ENCODE results near the gene TSPAN16. TPM values are rescaled to one million over a fixed set of nuclear protein-coding genes. Genes with fewer than 3 reads are reported as not detected.
A peak's percentile ranks its signal among the peaks of the same experiment; 100 is the strongest.

Gene TSPAN16
- total and polyA plus RNA-seq, 2 of the 13 experiments (the other 11 are each of a cell fraction or from before 2014, with no cell fraction given), result not detected

DNA sequence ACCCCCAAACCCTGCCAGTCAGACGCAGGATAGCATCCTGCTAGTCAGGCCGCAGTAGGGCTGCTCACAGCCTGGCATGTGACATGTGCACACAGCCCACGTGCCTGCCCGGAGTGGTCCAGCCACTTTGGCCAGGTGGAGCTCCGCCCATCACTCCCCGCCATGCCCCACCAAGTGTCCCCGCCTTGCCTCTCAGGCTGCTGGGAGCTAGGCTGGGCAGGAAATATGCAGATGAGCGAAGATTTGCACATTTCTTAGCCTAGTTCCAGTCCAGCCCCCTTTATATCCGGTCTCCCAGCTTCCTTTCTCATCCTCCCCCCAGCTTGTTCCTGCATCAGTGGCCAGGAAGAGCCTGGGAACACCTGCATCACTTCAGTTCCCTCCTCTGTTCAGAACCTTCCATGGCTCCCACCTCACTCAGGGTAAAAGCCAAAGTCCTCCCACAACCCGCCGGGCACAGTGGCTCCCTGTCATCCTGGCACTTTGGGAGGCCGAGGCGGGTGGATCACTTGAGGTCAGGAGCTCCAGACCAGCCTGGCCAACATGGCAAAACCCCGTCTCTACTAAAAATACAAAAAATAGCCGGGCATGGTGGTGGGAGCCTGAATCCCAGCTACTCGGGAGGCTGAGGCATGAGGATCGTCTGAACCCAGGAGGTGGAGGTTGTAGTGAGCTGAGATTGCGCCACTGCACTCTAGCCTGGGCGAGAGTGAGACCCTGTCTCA lies 31.3 kb upstream of the TSPAN16 start (continued):
- no peak for TF ChIP-seq TAF15 (IDR thresholded peaks at IDR 0.05; ENCODE audit: low read depth, low read length, poor library complexity, severe bottlenecking)
- TF ChIP-seq NRL (CRISPR knock-in tag; IDR thresholded peaks at IDR 0.05; ENCODE audit: borderline replicate concordance), result peak; percentile 37; the same call in 1 of the 2 replicates
- no peak for TF ChIP-seq NPAS2 (CRISPR knock-in tag; IDR thresholded peaks at IDR 0.05; ENCODE audit: borderline replicate concordance)
- TF ChIP-seq, protein P1, sequence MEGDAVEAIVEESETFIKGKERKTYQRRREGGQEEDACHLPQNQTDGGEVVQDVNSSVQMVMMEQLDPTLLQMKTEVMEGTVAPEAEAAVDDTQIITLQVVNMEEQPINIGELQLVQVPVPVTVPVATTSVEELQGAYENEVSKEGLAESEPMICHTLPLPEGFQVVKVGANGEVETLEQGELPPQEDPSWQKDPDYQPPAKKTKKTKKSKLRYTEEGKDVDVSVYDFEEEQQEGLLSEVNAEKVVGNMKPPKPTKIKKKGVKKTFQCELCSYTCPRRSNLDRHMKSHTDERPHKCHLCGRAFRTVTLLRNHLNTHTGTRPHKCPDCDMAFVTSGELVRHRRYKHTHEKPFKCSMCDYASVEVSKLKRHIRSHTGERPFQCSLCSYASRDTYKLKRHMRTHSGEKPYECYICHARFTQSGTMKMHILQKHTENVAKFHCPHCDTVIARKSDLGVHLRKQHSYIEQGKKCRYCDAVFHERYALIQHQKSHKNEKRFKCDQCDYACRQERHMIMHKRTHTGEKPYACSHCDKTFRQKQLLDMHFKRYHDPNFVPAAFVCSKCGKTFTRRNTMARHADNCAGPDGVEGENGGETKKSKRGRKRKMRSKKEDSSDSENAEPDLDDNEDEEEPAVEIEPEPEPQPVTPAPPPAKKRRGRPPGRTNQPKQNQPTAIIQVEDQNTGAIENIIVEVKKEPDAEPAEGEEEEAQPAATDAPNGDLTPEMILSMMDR (CRISPR knock-in tag; IDR thresholded peaks at IDR 0.05), result peak; percentile 12; the same call in 1 of the 2 replicates
- TF ChIP-seq, protein P2, sequence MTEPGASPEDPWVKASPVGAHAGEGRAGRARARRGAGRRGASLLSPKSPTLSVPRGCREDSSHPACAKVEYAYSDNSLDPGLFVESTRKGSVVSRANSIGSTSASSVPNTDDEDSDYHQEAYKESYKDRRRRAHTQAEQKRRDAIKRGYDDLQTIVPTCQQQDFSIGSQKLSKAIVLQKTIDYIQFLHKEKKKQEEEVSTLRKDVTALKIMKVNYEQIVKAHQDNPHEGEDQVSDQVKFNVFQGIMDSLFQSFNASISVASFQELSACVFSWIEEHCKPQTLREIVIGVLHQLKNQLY (CRISPR knock-in tag; IDR thresholded peaks at IDR 0.05), result 0 out of 2 replicates have a peak, but pooled peaks have one; percentile 44
- TF ChIP-seq, protein P3, sequence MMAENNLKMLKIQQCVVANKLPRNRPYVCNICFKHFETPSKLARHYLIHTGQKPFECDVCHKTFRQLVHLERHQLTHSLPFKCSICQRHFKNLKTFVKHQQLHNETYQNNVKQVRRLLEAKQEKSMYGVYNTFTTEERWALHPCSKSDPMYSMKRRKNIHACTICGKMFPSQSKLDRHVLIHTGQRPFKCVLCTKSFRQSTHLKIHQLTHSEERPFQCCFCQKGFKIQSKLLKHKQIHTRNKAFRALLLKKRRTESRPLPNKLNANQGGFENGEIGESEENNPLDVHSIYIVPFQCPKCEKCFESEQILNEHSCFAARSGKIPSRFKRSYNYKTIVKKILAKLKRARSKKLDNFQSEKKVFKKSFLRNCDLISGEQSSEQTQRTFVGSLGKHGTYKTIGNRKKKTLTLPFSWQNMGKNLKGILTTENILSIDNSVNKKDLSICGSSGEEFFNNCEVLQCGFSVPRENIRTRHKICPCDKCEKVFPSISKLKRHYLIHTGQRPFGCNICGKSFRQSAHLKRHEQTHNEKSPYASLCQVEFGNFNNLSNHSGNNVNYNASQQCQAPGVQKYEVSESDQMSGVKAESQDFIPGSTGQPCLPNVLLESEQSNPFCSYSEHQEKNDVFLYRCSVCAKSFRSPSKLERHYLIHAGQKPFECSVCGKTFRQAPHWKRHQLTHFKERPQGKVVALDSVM (CRISPR knock-in tag; IDR thresholded peaks at IDR 0.05), result peak; percentile 95
- TF ChIP-seq ZNF790 (CRISPR knock-in tag; IDR thresholded peaks at IDR 0.05; ENCODE audit: borderline replicate concordance), result 0 out of 2 replicates have a peak, but pooled peaks have one; percentile 36
- no peak for TF ChIP-seq KLF13 (CRISPR knock-in tag; IDR thresholded peaks at IDR 0.05)
- no peak for TF ChIP-seq HOXA7 (CRISPR knock-in tag; IDR thresholded peaks at IDR 0.05)
- TF ChIP-seq POLR2G (IDR thresholded peaks at IDR 0.05; ENCODE audit: low read depth, low read length), result no peak
- TF ChIP-seq, protein P4, sequence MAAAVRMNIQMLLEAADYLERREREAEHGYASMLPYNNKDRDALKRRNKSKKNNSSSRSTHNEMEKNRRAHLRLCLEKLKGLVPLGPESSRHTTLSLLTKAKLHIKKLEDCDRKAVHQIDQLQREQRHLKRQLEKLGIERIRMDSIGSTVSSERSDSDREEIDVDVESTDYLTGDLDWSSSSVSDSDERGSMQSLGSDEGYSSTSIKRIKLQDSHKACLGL (CRISPR knock-in tag; IDR thresholded peaks at IDR 0.05), result peak; percentile 70; the same call in 1 of the 2 replicates
- TF ChIP-seq MAZ (IDR thresholded peaks at IDR 0.05; ENCODE audit: borderline replicate concordance, low read depth, low read length), result no peak
- no peak for TF ChIP-seq MAZ (CRISPR knock-in tag; IDR thresholded peaks at IDR 0.05; ENCODE audit: low read depth)
- TF ChIP-seq SAP130 (CRISPR knock-in tag; IDR thresholded peaks at IDR 0.05; ENCODE audit: low read depth), result peak; percentile 78
- TF ChIP-seq, protein P5, sequence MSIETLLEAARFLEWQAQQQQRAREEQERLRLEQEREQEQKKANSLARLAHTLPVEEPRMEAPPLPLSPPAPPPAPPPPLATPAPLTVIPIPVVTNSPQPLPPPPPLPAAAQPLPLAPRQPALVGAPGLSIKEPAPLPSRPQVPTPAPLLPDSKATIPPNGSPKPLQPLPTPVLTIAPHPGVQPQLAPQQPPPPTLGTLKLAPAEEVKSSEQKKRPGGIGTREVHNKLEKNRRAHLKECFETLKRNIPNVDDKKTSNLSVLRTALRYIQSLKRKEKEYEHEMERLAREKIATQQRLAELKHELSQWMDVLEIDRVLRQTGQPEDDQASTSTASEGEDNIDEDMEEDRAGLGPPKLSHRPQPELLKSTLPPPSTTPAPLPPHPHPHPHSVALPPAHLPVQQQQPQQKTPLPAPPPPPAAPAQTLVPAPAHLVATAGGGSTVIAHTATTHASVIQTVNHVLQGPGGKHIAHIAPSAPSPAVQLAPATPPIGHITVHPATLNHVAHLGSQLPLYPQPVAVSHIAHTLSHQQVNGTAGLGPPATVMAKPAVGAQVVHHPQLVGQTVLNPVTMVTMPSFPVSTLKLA (IDR thresholded peaks at IDR 0.05), result peak; percentile 87
- TF ChIP-seq BRD4 (CRISPR knock-in tag; IDR thresholded peaks at IDR 0.05), result no peak
- TF ChIP-seq BCL6 (CRISPR knock-in tag; IDR thresholded peaks at IDR 0.05), result no peak
- no peak for TF ChIP-seq SIX4 (CRISPR knock-in tag; IDR thresholded peaks at IDR 0.05)
- no peak for TF ChIP-seq CENPT (CRISPR knock-in tag; IDR thresholded peaks at IDR 0.05; ENCODE audit: low read depth)
- no peak for TF ChIP-seq GPN1 (CRISPR knock-in tag; IDR thresholded peaks at IDR 0.05; ENCODE audit: borderline replicate concordance)
- peak; percentile 89 for TF ChIP-seq ARNTL (CRISPR knock-in tag; IDR thresholded peaks at IDR 0.05)
- no peak for TF ChIP-seq GZF1 (CRISPR knock-in tag; IDR thresholded peaks at IDR 0.05)
